Immature natural killer cell (primary cell): Measurements from ENCODE around the gene ADAM12. TPM values are rescaled to one million over a fixed set of nuclear protein-coding genes. Genes with fewer than 3 reads are reported as not detected.

Experiments used
- DNase-seq, 3 donors: peaks; one replicate each; pipeline ENCODE4 v3.0.0; 2022; ENCODE audit warnings: mixed read lengths in 1 of 3
- H3K27ac Mint-ChIP-seq, 6 donors: one replicate each; pipeline ENCODE4 v1.8.0; 2020; ENCODE audit warnings: mixed read lengths in 6 of 6, mild to moderate bottlenecking in 5 of 6, inconsistent platforms in 4 of 6, moderate library complexity in 3 of 6
- H3K27me3 Mint-ChIP-seq, 3 donors: one replicate each; pipeline ENCODE4 v1.8.0; 2020 to 2021; ENCODE audit warnings: low read depth in 3 of 3, mild to moderate bottlenecking in 3 of 3, mixed read lengths in 3 of 3, moderate library complexity in 3 of 3, inconsistent platforms in 1 of 3
- H3K36me3 Mint-ChIP-seq, 3 donors: one replicate each; pipeline ENCODE4 v1.8.0; 2020; ENCODE audit warnings: mixed read lengths in 3 of 3, inconsistent platforms in 2 of 3, mild to moderate bottlenecking in 2 of 3
- H3K4me1 Mint-ChIP-seq, 2 donors: one replicate each; pipeline ENCODE4 v1.8.0; 2020; ENCODE audit warnings: inconsistent platforms in 2 of 2, mild to moderate bottlenecking in 2 of 2, mixed read lengths in 2 of 2, moderate library complexity in 1 of 2
- H3K4me3 Mint-ChIP-seq, 5 donors: one replicate each; pipeline ENCODE4 v1.8.0; 2020; ENCODE audit warnings: mild to moderate bottlenecking in 5 of 5, mixed read lengths in 5 of 5, inconsistent platforms in 3 of 5, moderate library complexity in 3 of 5
- H3K9me3 Mint-ChIP-seq, 6 donors: one replicate each; pipeline ENCODE4 v1.8.0; 2020; ENCODE audit warnings: mild to moderate bottlenecking in 6 of 6, mixed read lengths in 6 of 6, inconsistent platforms in 4 of 6, moderate library complexity in 3 of 6
- polyA plus RNA-seq, 3 donors: library from polyadenylated mRNA; unstranded; fragments of 300-500 nt; fragmentation: Illumina TruSeq; gene quantifications; one replicate each; pipeline ENCODE4 v1.2.3, GENCODE V29; 2021

Gene ADAM12
- polyA plus RNA-seq, 3 donors from 2014 or later: 0.07 to 0.11 TPM; not detected in 1

GRCh38 chr10:126421756-126422256 lies 33.5 kb upstream of the ADAM12 start:
- H3K9me3 Mint-ChIP-seq: peaks cover 5 to 32% (median 16%) of the 10 kb centered on the region in 6 donors
- no peak overlapping the region for H3K4me3 Mint-ChIP-seq
- peaks cover 0 to 13% of the 10 kb centered on the region in 2 donors for H3K4me1 Mint-ChIP-seq
- no peak for DNase-seq
- peaks cover 0 to 15% (median 4%) of the 10 kb centered on the region in 3 donors for H3K36me3 Mint-ChIP-seq
- no peak overlapping the region for H3K27ac Mint-ChIP-seq
- peaks cover 4 to 19% (median 14%) of the 10 kb centered on the region in 3 donors for H3K27me3 Mint-ChIP-seq

- H3K27me3 Mint-ChIP-seq: peaks cover 4 to 19% (median 16%) of the 10 kb centered on the region in 3 donors
- no peak for DNase-seq
- peaks cover 0 to 8% of the 10 kb centered on the region in 2 donors for H3K4me1 Mint-ChIP-seq
- H3K9me3 Mint-ChIP-seq: peaks cover 6 to 29% (median 16%) of the 10 kb centered on the region in 6 donors
- H3K27ac Mint-ChIP-seq: no peak overlapping the region
- H3K4me3 Mint-ChIP-seq: no peak overlapping the region
- H3K36me3 Mint-ChIP-seq: peaks cover 0 to 15% (median 4%) of the 10 kb centered on the region in 3 donors
These were observed 32.5 kb upstream of the ADAM12 start for GRCh38 chr10:126420567-126421300.

- no peaks in the 10 kb centered on the region for H3K4me1 Mint-ChIP-seq
- no peak for DNase-seq
- peaks cover 0 to 8% (median 0%) of the 10 kb centered on the region in 6 donors for H3K9me3 Mint-ChIP-seq
- H3K36me3 Mint-ChIP-seq: peaks cover 0 to 6% (median 0%) of the 10 kb centered on the region in 3 donors
- H3K27me3 Mint-ChIP-seq: peaks cover 0 to 14% (median 13%) of the 10 kb centered on the region in 3 donors
- no peak overlapping the region for H3K27ac Mint-ChIP-seq
- H3K4me3 Mint-ChIP-seq: no peak overlapping the region
These were observed 29.0 kb upstream of the ADAM12 start for GRCh38 chr10:126417220-126417825.

- Mint-ChIP-seq H3K27ac (no peak overlapping the region), H3K4me1 (no peaks in the 10 kb centered on the region), H3K9me3 (no peaks in the 10 kb centered on the region), H3K36me3 (no peaks in the 10 kb centered on the region), H3K27me3 (peaks cover 0 to 8% (median 5%) of the 10 kb centered on the region in 3 donors), H3K4me3 (no peak overlapping the region)
- DNase-seq: no peak
These were observed 21.5 kb upstream of the ADAM12 start for GRCh38 chr10:126409821-126410220.

- Mint-ChIP-seq H3K27ac (no peak overlapping the region), H3K9me3 (no peaks in the 10 kb centered on the region), H3K36me3 (no peaks in the 10 kb centered on the region), H3K27me3 (peaks cover 0 to 6% (median 5%) of the 10 kb centered on the region in 3 donors), H3K4me3 (no peak overlapping the region), H3K4me1 (no peaks in the 10 kb centered on the region)
- DNase-seq: no peak
These were observed 20.8 kb upstream of the ADAM12 start for GRCh38 chr10:126408953-126409641.

- H3K36me3 Mint-ChIP-seq: no peaks in the 10 kb centered on the region
- H3K27me3 Mint-ChIP-seq: peaks cover 2 to 11% (median 4%) of the 10 kb centered on the region in 3 donors
- H3K27ac Mint-ChIP-seq: no peak overlapping the region
- H3K4me1 Mint-ChIP-seq: no peaks in the 10 kb centered on the region
- no peak for DNase-seq
- H3K9me3 Mint-ChIP-seq: no peaks in the 10 kb centered on the region
- no peak overlapping the region for H3K4me3 Mint-ChIP-seq
These were observed 19.6 kb upstream of the ADAM12 start for GRCh38 chr10:126407831-126408230.

GRCh38 chr10:126405239-126405775 lies 17.0 kb upstream of the ADAM12 start:
- DNase-seq: no peak
- Mint-ChIP-seq H3K27me3 (peaks cover 2 to 23% (median 4%) of the 10 kb centered on the region in 3 donors), H3K9me3 (no peaks in the 10 kb centered on the region)

GRCh38 chr10:126402721-126403695 lies 14.7 kb upstream of the ADAM12 start:
- no peak overlapping the region for H3K27ac Mint-ChIP-seq
- H3K4me1 Mint-ChIP-seq: peaks cover 0 to 2% of the 10 kb centered on the region in 2 donors
- no peaks in the 10 kb centered on the region for H3K9me3 Mint-ChIP-seq
- H3K27me3 Mint-ChIP-seq: peaks cover 1 to 20% (median 2%) of the 10 kb centered on the region in 3 donors
- no peak for DNase-seq
- no peak overlapping the region for H3K4me3 Mint-ChIP-seq
- no peaks in the 10 kb centered on the region for H3K36me3 Mint-ChIP-seq

More at GRCh38 chr10:126405239-126405775, 17.0 kb upstream of the ADAM12 start:
- Mint-ChIP-seq H3K4me3 (no peak overlapping the region), H3K36me3 (no peaks in the 10 kb centered on the region), H3K4me1 (no peaks in the 10 kb centered on the region), H3K27ac (no peak overlapping the region)

- H3K27me3 Mint-ChIP-seq: peaks cover 2 to 22% (median 5%) of the 10 kb centered on the region in 3 donors
These were observed 12.4 kb upstream of the ADAM12 start for GRCh38 chr10:126400641-126401040.

GRCh38 chr10:126398924-126399323 lies 10.6 kb upstream of the ADAM12 start:
- Mint-ChIP-seq H3K4me3 (no peak overlapping the region), H3K27ac (no peak overlapping the region), H3K4me1 (peaks cover 0 to 2% of the 10 kb centered on the region in 2 donors), H3K9me3 (peaks cover 0 to 4% (median 0%) of the 10 kb centered on the region in 6 donors), H3K36me3 (no peaks in the 10 kb centered on the region), H3K27me3 (peaks cover 1 to 20% (median 5%) of the 10 kb centered on the region in 3 donors)
- no peak for DNase-seq

More at GRCh38 chr10:126400641-126401040, 12.4 kb upstream of the ADAM12 start:
- Mint-ChIP-seq H3K9me3 (no peaks in the 10 kb centered on the region), H3K4me1 (peaks cover 0 to 2% of the 10 kb centered on the region in 2 donors), H3K27ac (no peak overlapping the region), H3K36me3 (no peaks in the 10 kb centered on the region), H3K4me3 (no peak overlapping the region)
- no peak for DNase-seq

- Mint-ChIP-seq H3K9me3 (peaks cover 0 to 4% (median 0%) of the 10 kb centered on the region in 6 donors), H3K4me1 (peaks cover 0 to 2% of the 10 kb centered on the region in 2 donors), H3K4me3 (no peak overlapping the region), H3K36me3 (no peaks in the 10 kb centered on the region), H3K27me3 (peaks cover 0 to 16% (median 5%) of the 10 kb centered on the region in 3 donors), H3K27ac (no peak overlapping the region)
- DNase-seq: no peak
These were observed 10.1 kb upstream of the ADAM12 start for GRCh38 chr10:126398383-126398743.

- peaks cover 0 to 2% of the 10 kb centered on the region in 2 donors for H3K4me1 Mint-ChIP-seq
- no peaks in the 10 kb centered on the region for H3K36me3 Mint-ChIP-seq
These were observed 9.5 kb upstream of the ADAM12 start for GRCh38 chr10:126397640-126398382.

More at GRCh38 chr10:126397640-126398382, 9.5 kb upstream of the ADAM12 start:
- Mint-ChIP-seq H3K9me3 (peaks cover 0 to 4% (median 0%) of the 10 kb centered on the region in 6 donors), H3K27ac (no peak overlapping the region), H3K4me3 (no peak overlapping the region), H3K27me3 (peaks cover 0 to 14% (median 5%) of the 10 kb centered on the region in 3 donors)
- DNase-seq: no peak
